ENCODE data around the gene PTPRN2. TPM values are rescaled to one million over a fixed set of nuclear protein-coding genes. Genes with fewer than 3 reads are reported as not detected.

Gene PTPRN2
- total and polyA plus RNA-seq, 2 donors: 1.7 to 1.9 TPM

GRCh38 chr7:157526005-157526912, 1061.4 kb downstream of the PTPRN2 start:
- no peak for DNase-seq (ENCODE audit: low read depth in 6 of 9, low spot score in 9 of 9)
- no peak overlapping the region for H3K4me3 ChIP-seq (ENCODE audit: low read length in 2 of 2)

GRCh38 chr7:157525491-157525915, 1062.1 kb downstream of the PTPRN2 start:
- Histone ChIP-seq H3K27ac (ENCODE audit: low read depth in 1 of 2, low read length in 1 of 2) (no peak overlapping the region), H3K4me3 (ENCODE audit: low read length in 2 of 2) (no peak overlapping the region), H3K4me1 (ENCODE audit: control insufficient read depth in 2 of 2, insufficient read depth in 2 of 2, low read length in 2 of 2) (peaks cover 0 to 5% of the 10 kb centered on the region in 2 donors), H3K27me3 (ENCODE audit: control insufficient read depth in 2 of 2, insufficient read depth in 1 of 2, low read length in 1 of 2) (peaks cover 0 to 7% of the 10 kb centered on the region in 2 donors), H3K9me3 (ENCODE audit: control insufficient read depth in 2 of 2, insufficient read depth in 1 of 2, low read length in 1 of 2) (no peaks in the 10 kb centered on the region), H3K36me3 (ENCODE audit: control insufficient read depth in 2 of 2, insufficient read depth in 2 of 2, low read length in 1 of 2) (no peaks in the 10 kb centered on the region)
- WGBS: 94% methylated on average over 23 of the region's 23 CpGs
- DNase-seq (ENCODE audit: low read depth in 6 of 9, low spot score in 9 of 9): no peak

More at GRCh38 chr7:157526005-157526912, 1061.4 kb downstream of the PTPRN2 start:
- peaks cover 0 to 7% of the 10 kb centered on the region in 2 donors for H3K27me3 ChIP-seq (ENCODE audit: control insufficient read depth in 2 of 2, insufficient read depth in 1 of 2, low read length in 1 of 2)
- no peaks in the 10 kb centered on the region for H3K4me1 ChIP-seq (ENCODE audit: control insufficient read depth in 2 of 2, insufficient read depth in 2 of 2, low read length in 2 of 2)
- H3K27ac ChIP-seq (ENCODE audit: low read depth in 1 of 2, low read length in 1 of 2): no peak overlapping the region
- H3K36me3 ChIP-seq (ENCODE audit: control insufficient read depth in 2 of 2, insufficient read depth in 2 of 2, low read length in 1 of 2): no peaks in the 10 kb centered on the region
- 81% methylated on average over 32 of the region's 32 CpGs for WGBS
- no peaks in the 10 kb centered on the region for H3K9me3 ChIP-seq (ENCODE audit: control insufficient read depth in 2 of 2, insufficient read depth in 1 of 2, low read length in 1 of 2)

- WGBS: 93% methylated on average over 1 of the region's 1 CpG
Measured at GRCh38 chr7:157524731-157525130, 1062.9 kb downstream of the PTPRN2 start.

GRCh38 chr7:157523766-157524421, 1063.7 kb downstream of the PTPRN2 start:
- H3K36me3 ChIP-seq (ENCODE audit: control insufficient read depth in 2 of 2, insufficient read depth in 2 of 2, low read length in 1 of 2): no peaks in the 10 kb centered on the region
- no peak overlapping the region for H3K4me3 ChIP-seq (ENCODE audit: low read length in 2 of 2)
- H3K27ac ChIP-seq (ENCODE audit: low read depth in 1 of 2, low read length in 1 of 2): no peak overlapping the region
- DNase-seq (ENCODE audit: low read depth in 6 of 9, low spot score in 9 of 9): no peak
- no peaks in the 10 kb centered on the region for H3K9me3 ChIP-seq (ENCODE audit: control insufficient read depth in 2 of 2, insufficient read depth in 1 of 2, low read length in 1 of 2)
- WGBS: 92% methylated on average over 20 of the region's 20 CpGs
- peaks cover 0 to 4% of the 10 kb centered on the region in 2 donors for H3K27me3 ChIP-seq (ENCODE audit: control insufficient read depth in 2 of 2, insufficient read depth in 1 of 2, low read length in 1 of 2)
- H3K4me1 ChIP-seq (ENCODE audit: control insufficient read depth in 2 of 2, insufficient read depth in 2 of 2, low read length in 2 of 2): peaks cover 0 to 13% of the 10 kb centered on the region in 2 donors

More at GRCh38 chr7:157524731-157525130, 1062.9 kb downstream of the PTPRN2 start:
- H3K27me3 ChIP-seq (ENCODE audit: control insufficient read depth in 2 of 2, insufficient read depth in 1 of 2, low read length in 1 of 2): peaks cover 0 to 7% of the 10 kb centered on the region in 2 donors
- DNase-seq (ENCODE audit: low read depth in 6 of 9, low spot score in 9 of 9): no peak
- no peaks in the 10 kb centered on the region for H3K36me3 ChIP-seq (ENCODE audit: control insufficient read depth in 2 of 2, insufficient read depth in 2 of 2, low read length in 1 of 2)
- H3K9me3 ChIP-seq (ENCODE audit: control insufficient read depth in 2 of 2, insufficient read depth in 1 of 2, low read length in 1 of 2): no peaks in the 10 kb centered on the region
- H3K27ac ChIP-seq (ENCODE audit: low read depth in 1 of 2, low read length in 1 of 2): no peak overlapping the region
- H3K4me3 ChIP-seq (ENCODE audit: low read length in 2 of 2): no peak overlapping the region
- H3K4me1 ChIP-seq (ENCODE audit: control insufficient read depth in 2 of 2, insufficient read depth in 2 of 2, low read length in 2 of 2): peaks cover 0 to 13% of the 10 kb centered on the region in 2 donors

GRCh38 chr7:157523371-157523765, 1064.3 kb downstream of the PTPRN2 start:
- Histone ChIP-seq H3K4me3 (ENCODE audit: low read length in 2 of 2) (no peak overlapping the region), H3K36me3 (ENCODE audit: control insufficient read depth in 2 of 2, insufficient read depth in 2 of 2, low read length in 1 of 2) (no peaks in the 10 kb centered on the region), H3K27ac (ENCODE audit: low read depth in 1 of 2, low read length in 1 of 2) (no peak overlapping the region), H3K27me3 (ENCODE audit: control insufficient read depth in 2 of 2, insufficient read depth in 1 of 2, low read length in 1 of 2) (peaks cover 0 to 2% of the 10 kb centered on the region in 2 donors), H3K9me3 (ENCODE audit: control insufficient read depth in 2 of 2, insufficient read depth in 1 of 2, low read length in 1 of 2) (no peaks in the 10 kb centered on the region), H3K4me1 (ENCODE audit: control insufficient read depth in 2 of 2, insufficient read depth in 2 of 2, low read length in 2 of 2) (peaks cover 0 to 13% of the 10 kb centered on the region in 2 donors)
- 95% methylated on average over 13 of the region's 13 CpGs for WGBS
- no peak for DNase-seq (ENCODE audit: low read depth in 6 of 9, low spot score in 9 of 9)

- 78% methylated on average over 9 of the region's 9 CpGs for WGBS
- H3K27ac ChIP-seq (ENCODE audit: low read depth in 1 of 2, low read length in 1 of 2): no peak overlapping the region
Measured at GRCh38 chr7:157522954-157523353, 1064.7 kb downstream of the PTPRN2 start.

GRCh38 chr7:157522189-157522588, 1065.4 kb downstream of the PTPRN2 start:
- no peak overlapping the region for H3K4me3 ChIP-seq (ENCODE audit: low read length in 2 of 2)
- H3K27ac ChIP-seq (ENCODE audit: low read depth in 1 of 2, low read length in 1 of 2): no peak overlapping the region
- 94% methylated on average over 18 of the region's 18 CpGs for WGBS
- H3K4me1 ChIP-seq (ENCODE audit: control insufficient read depth in 2 of 2, insufficient read depth in 2 of 2, low read length in 2 of 2): peaks cover 0 to 13% of the 10 kb centered on the region in 2 donors
- no peaks in the 10 kb centered on the region for H3K36me3 ChIP-seq (ENCODE audit: control insufficient read depth in 2 of 2, insufficient read depth in 2 of 2, low read length in 1 of 2)
- no peak for DNase-seq (ENCODE audit: low read depth in 6 of 9, low spot score in 9 of 9)
- H3K27me3 ChIP-seq (ENCODE audit: control insufficient read depth in 2 of 2, insufficient read depth in 1 of 2, low read length in 1 of 2): no peaks in the 10 kb centered on the region
- no peaks in the 10 kb centered on the region for H3K9me3 ChIP-seq (ENCODE audit: control insufficient read depth in 2 of 2, insufficient read depth in 1 of 2, low read length in 1 of 2)

More at GRCh38 chr7:157522954-157523353, 1064.7 kb downstream of the PTPRN2 start:
- no peaks in the 10 kb centered on the region for H3K9me3 ChIP-seq (ENCODE audit: control insufficient read depth in 2 of 2, insufficient read depth in 1 of 2, low read length in 1 of 2)
- H3K4me3 ChIP-seq (ENCODE audit: low read length in 2 of 2): no peak overlapping the region
- H3K27me3 ChIP-seq (ENCODE audit: control insufficient read depth in 2 of 2, insufficient read depth in 1 of 2, low read length in 1 of 2): peaks cover 0 to 2% of the 10 kb centered on the region in 2 donors
- DNase-seq (ENCODE audit: low read depth in 6 of 9, low spot score in 9 of 9): no peak
- H3K4me1 ChIP-seq (ENCODE audit: control insufficient read depth in 2 of 2, insufficient read depth in 2 of 2, low read length in 2 of 2): peaks cover 0 to 13% of the 10 kb centered on the region in 2 donors
- H3K36me3 ChIP-seq (ENCODE audit: control insufficient read depth in 2 of 2, insufficient read depth in 2 of 2, low read length in 1 of 2): no peaks in the 10 kb centered on the region

GRCh38 chr7:157521752-157522151, 1065.9 kb downstream of the PTPRN2 start:
- 94% methylated on average over 18 of the region's 18 CpGs for WGBS
- Histone ChIP-seq H3K36me3 (ENCODE audit: control insufficient read depth in 2 of 2, insufficient read depth in 2 of 2, low read length in 1 of 2) (no peaks in the 10 kb centered on the region), H3K27ac (ENCODE audit: low read depth in 1 of 2, low read length in 1 of 2) (no peak overlapping the region), H3K4me3 (ENCODE audit: low read length in 2 of 2) (no peak overlapping the region), H3K9me3 (ENCODE audit: control insufficient read depth in 2 of 2, insufficient read depth in 1 of 2, low read length in 1 of 2) (no peaks in the 10 kb centered on the region), H3K27me3 (ENCODE audit: control insufficient read depth in 2 of 2, insufficient read depth in 1 of 2, low read length in 1 of 2) (no peaks in the 10 kb centered on the region), H3K4me1 (ENCODE audit: control insufficient read depth in 2 of 2, insufficient read depth in 2 of 2, low read length in 2 of 2) (peaks cover 0 to 13% of the 10 kb centered on the region in 2 donors)
- DNase-seq (ENCODE audit: low read depth in 6 of 9, low spot score in 9 of 9): no peak

Measured in thymus (tissue), 11 donors.